ENCODE data around the gene USP13. TPM values are rescaled to one million over a fixed set of nuclear protein-coding genes. Genes with fewer than 3 reads are reported as not detected.
A peak's percentile ranks its signal among the peaks of the same experiment; 100 is the strongest.

The USP13 gene
- total and polyA plus RNA-seq, 2 of the 4 experiments (the other 2 are of a cell fraction), result 9.2 to 18.1 TPM

DNA sequence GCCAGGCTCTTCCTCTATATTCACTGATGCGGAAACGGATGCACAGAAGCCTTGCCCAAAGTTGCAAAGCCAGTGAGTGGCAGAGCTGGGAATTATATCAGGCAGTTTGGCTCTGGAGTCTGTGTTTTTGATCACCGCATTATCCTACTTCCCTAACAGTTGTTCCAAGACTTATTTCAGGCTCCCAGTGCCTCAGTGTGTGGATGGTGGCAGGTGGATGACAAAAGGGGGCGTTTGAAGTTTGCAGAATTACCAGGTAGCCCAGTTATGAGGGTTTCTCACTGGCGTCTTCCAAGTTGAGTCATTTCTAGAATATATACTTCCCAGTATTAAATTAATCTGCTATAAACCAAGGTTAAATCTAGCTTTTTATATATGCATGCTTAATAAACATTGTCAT is 81.0 kb downstream of the USP13 start:
- Histone ChIP-seq H3K4me3 (ENCODE audit: insufficient read depth, low read depth, low read length) (no peak overlapping the region), H3K9ac (ENCODE audit: low read depth, low read length) (no peak overlapping the region), H3K4me1 (ENCODE audit: control insufficient read depth, insufficient read depth, low read length) (peaks cover 1% of the 10 kb centered on the region), H3K4me2 (ENCODE audit: low read depth, low read length) (no peak overlapping the region), H3K79me1 (ENCODE audit: low read depth in 1 of 2, low read length in 2 of 2) (peaks cover 11 to 28% of the 10 kb centered on the region in 2 experiments), H4K91ac (ENCODE audit: insufficient read depth, low read depth, low read length) (no peak overlapping the region), H2BK15ac (ENCODE audit: low read depth, low read length) (no peak overlapping the region), H2AFZ (replicated peaks; ENCODE audit: low read length, poor library complexity) (no peak overlapping the region), H2BK120ac (ENCODE audit: low read depth, low read length) (no peak overlapping the region), H4K20me1 (ENCODE audit: insufficient read depth, low read length) (no peaks in the 10 kb centered on the region), H3K14ac (replicated peaks; ENCODE audit: low read depth, low read length) (no peak overlapping the region), H3K36me3 (ENCODE audit: control insufficient read depth, insufficient read depth, low read length) (peaks cover 7% of the 10 kb centered on the region), H3K56ac (ENCODE audit: extremely low read depth, insufficient read depth, low read length) (no peak overlapping the region), H3K9me3 (ENCODE audit: control insufficient read depth, insufficient read depth, low read length) (no peaks in the 10 kb centered on the region), H3K27ac (ENCODE audit: insufficient read depth, low read length) (no peak overlapping the region), H3K18ac (ENCODE audit: low read depth, low read length) (no peak overlapping the region), H4K5ac (ENCODE audit: low read depth, low read length) (no peak overlapping the region), H2AK5ac (ENCODE audit: low read depth, low read length) (no peak overlapping the region), H3K9me1 (ENCODE audit: insufficient read depth, low read length) (peaks cover 10% of the 10 kb centered on the region), H3K27me3 (ENCODE audit: control insufficient read depth, insufficient read depth, low read length) (no peaks in the 10 kb centered on the region), H4K8ac (ENCODE audit: low read depth in 2 of 2, low read length in 2 of 2) (no peak overlapping the region), H2BK5ac (ENCODE audit: low read depth, low read length, poor library complexity, severe bottlenecking) (no peak overlapping the region), H3K23ac (ENCODE audit: low read depth, low read length) (no peak overlapping the region), H2BK20ac (ENCODE audit: low read depth, low read length) (no peak overlapping the region), H2AK9ac (replicated peaks; ENCODE audit: low read depth, low read length, poor library complexity) (peak overlapping the region; percentile 1), H3K4ac (ENCODE audit: low read depth, low read length) (no peak overlapping the region)
- TF ChIP-seq CEBPB (IDR thresholded peaks at IDR 0.05; ENCODE audit: low read depth, low read length) (no peak), RFX5 (IDR thresholded peaks at IDR 0.05; ENCODE audit: low read depth, low read length) (no peak), BHLHE40 (IDR thresholded peaks at IDR 0.05; ENCODE audit: low read depth, low read length) (no peak), FOS (IDR thresholded peaks at IDR 0.05; ENCODE audit: low read depth, low read length) (no peak), USF2 (IDR thresholded peaks at IDR 0.05; ENCODE audit: low read depth, low read length) (no peak), RAD21 (IDR thresholded peaks at IDR 0.05; ENCODE audit: low read length) (no peak), MAFK (IDR thresholded peaks at IDR 0.05; ENCODE audit: low read depth, low read length) (no peak), SMC3 (IDR thresholded peaks at IDR 0.05; ENCODE audit: low read depth, low read length) (no peak), POLR2A (IDR thresholded peaks at IDR 0.05; ENCODE audit: low read depth, low read length) (no peak), CHD1 (IDR thresholded peaks at IDR 0.05; ENCODE audit: low read depth, low read length) (no peak), NFE2L2 (IDR thresholded peaks at IDR 0.05; ENCODE audit: low read depth, low read length) (no peak), CTCF (conservative IDR thresholded peaks at IDR 0.05; ENCODE audit: low read depth, low read length) (no peak), MXI1 (IDR thresholded peaks at IDR 0.05; ENCODE audit: borderline replicate concordance, low read depth, low read length) (no peak), RCOR1 (IDR thresholded peaks at IDR 0.05; ENCODE audit: insufficient replicate concordance, low read length) (no peak), ELK1 (IDR thresholded peaks at IDR 0.05; ENCODE audit: borderline replicate concordance, low read depth, low read length) (no peak)
- dilution Hi-C loops (cut with HindIII; ENCODE audit: low sequenced_read_pairs, unreplicated experiment), result no loop called here
- WGBS, 2 experiments (ENCODE audit: extremely low coverage in 2 of 2, insufficient read length in 1 of 2), result no CpG with 5 or more reads among the region's 5 CpGs
- POLR2A ChIA-PET (ENCODE audit: unreplicated experiment), result no interaction called here
- no TSS peak for BruUV-seq (replicated peaks)
- ATAC-seq (ENCODE audit: low read depth) (no peak), DNase-seq (no peak)
- in situ Hi-C loops (cut with MboI; ENCODE audit: low sequenced_read_pairs), result no loop called here
- CTCF ChIA-PET, result no interaction called here
- intact Hi-C loops (cut with micrococcal nuclease), result no loop called here
